Measurements from ENCODE around the gene TMEM156.

DNA sequence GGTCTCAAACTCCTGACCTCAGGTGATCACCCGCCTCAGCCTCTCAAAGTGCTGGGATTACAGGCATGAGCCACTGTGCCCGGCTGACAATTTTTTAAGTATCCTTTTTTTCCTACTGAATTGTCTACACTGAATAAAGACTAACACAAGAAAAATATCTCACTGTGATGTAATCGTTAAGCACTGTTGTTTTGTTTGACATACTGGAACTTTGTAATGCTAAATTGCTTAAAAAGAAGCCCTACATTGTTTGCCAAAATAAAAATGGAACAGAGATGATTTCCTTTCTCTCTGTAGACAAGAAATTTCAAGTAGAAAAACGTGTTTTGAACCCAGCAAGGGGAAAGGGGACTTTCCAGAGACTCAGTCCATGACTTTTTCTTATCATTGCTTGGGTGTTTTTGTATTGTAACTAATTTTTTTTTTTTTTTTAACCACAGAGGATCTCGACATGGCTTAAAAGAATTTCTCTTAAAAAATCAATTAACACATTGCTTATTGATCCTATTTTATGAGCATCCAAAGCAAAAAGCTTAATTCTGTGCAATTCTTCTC lies 74.9 kb downstream of the TMEM156 start:
- TF ChIP-seq, protein P1, sequence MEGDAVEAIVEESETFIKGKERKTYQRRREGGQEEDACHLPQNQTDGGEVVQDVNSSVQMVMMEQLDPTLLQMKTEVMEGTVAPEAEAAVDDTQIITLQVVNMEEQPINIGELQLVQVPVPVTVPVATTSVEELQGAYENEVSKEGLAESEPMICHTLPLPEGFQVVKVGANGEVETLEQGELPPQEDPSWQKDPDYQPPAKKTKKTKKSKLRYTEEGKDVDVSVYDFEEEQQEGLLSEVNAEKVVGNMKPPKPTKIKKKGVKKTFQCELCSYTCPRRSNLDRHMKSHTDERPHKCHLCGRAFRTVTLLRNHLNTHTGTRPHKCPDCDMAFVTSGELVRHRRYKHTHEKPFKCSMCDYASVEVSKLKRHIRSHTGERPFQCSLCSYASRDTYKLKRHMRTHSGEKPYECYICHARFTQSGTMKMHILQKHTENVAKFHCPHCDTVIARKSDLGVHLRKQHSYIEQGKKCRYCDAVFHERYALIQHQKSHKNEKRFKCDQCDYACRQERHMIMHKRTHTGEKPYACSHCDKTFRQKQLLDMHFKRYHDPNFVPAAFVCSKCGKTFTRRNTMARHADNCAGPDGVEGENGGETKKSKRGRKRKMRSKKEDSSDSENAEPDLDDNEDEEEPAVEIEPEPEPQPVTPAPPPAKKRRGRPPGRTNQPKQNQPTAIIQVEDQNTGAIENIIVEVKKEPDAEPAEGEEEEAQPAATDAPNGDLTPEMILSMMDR (IDR thresholded peaks at IDR 0.05; ENCODE audit: low read depth, low read length): no peak
- TF ChIP-seq EZH2phosphoT487 (IDR thresholded peaks at IDR 0.05; ENCODE audit: low read depth): no peak
